Hepatocyte (in vitro differentiated cells): ENCODE measurements around the gene ACHE. TPM values are rescaled to one million over a fixed set of nuclear protein-coding genes. Genes with fewer than 3 reads are reported as not detected.
A peak's percentile ranks its signal among the peaks of the same experiment; 100 is the strongest.

Experiments used
- DNase-seq: peaks from one replicate; pipeline ENCODE4 v3.0.0-alpha.2; 2016; ENCODE audit warnings: low spot score
- H2AFZ ChIP-seq: fragments of 200-600 bp; sonication (generic); 2 replicates; pipeline ENCODE4 v1.6.0; 2016; ENCODE audit warnings: antibody characterized with exemption, mild to moderate bottlenecking
- H3K27ac ChIP-seq: fragments of 200-600 bp; sonication (generic); 2 replicates; pipeline ENCODE4 v1.5.1; 2016; ENCODE audit warnings: mild to moderate bottlenecking
- H3K27me3 ChIP-seq: fragments of 200-600 bp; sonication (generic); 2 replicates; pipeline ENCODE4 v1.6.1; 2016
- H3K36me3 ChIP-seq: fragments of 200-600 bp; sonication (generic); replicated peaks from 2 replicates; pipeline ENCODE4 v1.5.1; 2016; ENCODE audit warnings: low read depth; ENCODE audit not compliant: insufficient read depth
- H3K4me1 ChIP-seq: fragments of 200-600 bp; sonication (generic); 2 replicates; pipeline ENCODE4 v1.5.1; 2016; ENCODE audit warnings: mild to moderate bottlenecking, moderate library complexity; ENCODE audit not compliant: insufficient read depth
- H3K4me2 ChIP-seq: fragments of 200-600 bp; sonication (generic); 2 replicates; pipeline ENCODE4 v1.6.0; 2016
- H3K4me3 ChIP-seq: fragments of 200-600 bp; sonication (generic); 2 replicates; pipeline ENCODE4 v1.5.1; 2016; ENCODE audit warnings: mild to moderate bottlenecking
- H3K79me2 ChIP-seq: fragments of 200-600 bp; sonication (generic); 2 replicates; pipeline ENCODE4 v1.6.0; 2017; ENCODE audit warnings: mild to moderate bottlenecking
- H3K9me2 ChIP-seq: fragments of 200-600 bp; sonication (generic); replicated peaks from 2 replicates; pipeline ENCODE4 v1.6.0; 2017; ENCODE audit warnings: mild to moderate bottlenecking; ENCODE audit not compliant: insufficient read depth
- H3K9me3 ChIP-seq: fragments of 200-600 bp; sonication (generic); 2 replicates; pipeline ENCODE4 v1.5.1; 2016; ENCODE audit warnings: low read depth, mild to moderate bottlenecking
- H4K20me1 ChIP-seq: fragments of 200-600 bp; sonication (generic); 2 replicates; pipeline ENCODE4 v1.6.0; 2016; ENCODE audit warnings: mild to moderate bottlenecking; ENCODE audit not compliant: insufficient read depth, poor library complexity, severe bottlenecking
- CTCF ChIP-seq: fragments of 200-600 bp; sonication (generic); IDR thresholded peaks from 2 replicates; pipeline ENCODE4 v1.5.1; 2016; ENCODE audit warnings: antibody characterized with exemption, mild to moderate bottlenecking; ENCODE audit not compliant: poor library complexity
- EZH2 ChIP-seq: fragments of 200-600 bp; sonication (generic); IDR thresholded peaks from 2 replicates; pipeline ENCODE4 v1.6.1; 2016; ENCODE audit warnings: antibody characterized with exemption, mild to moderate bottlenecking, borderline replicate concordance
- EZH2phosphoT487 ChIP-seq: fragments of 200-600 bp; sonication (generic); IDR thresholded peaks from one replicate; pipeline ENCODE4 v1.6.1; 2018; ENCODE audit warnings: antibody characterized with exemption, mild to moderate bottlenecking, low read depth, moderate library complexity; ENCODE audit not compliant: unreplicated experiment, severe bottlenecking
- WGBS: methylation state at CpG from one replicate; pipeline ENCODE4 v1.1.6; 2016; ENCODE audit warnings: low lambda C conversion rate; ENCODE audit errors: missing lambda C conversion rate; 5-methylcytosine and 5-hydroxymethylcytosine counted together
- polyA plus RNA-seq: library from polyadenylated mRNA; unstranded; fragments of >200 nt; fragmentation: Nextera tagmentation; extraction: Ambion mirVana; gene quantifications from 2 replicates; pipeline ENCODE4 v1.2.1, GENCODE V29; 2016
- total RNA-seq: library from RNA; depleted of rRNA; stranded (reverse); fragments of >200 nt; gene quantifications from 2 replicates; pipeline ENCODE4 v1.2.3, GENCODE V29; 2014

ACHE gene
- total and polyA plus RNA-seq, 2 experiments from 2014 or later = 4.6 to 16.3 TPM

GRCh38 chr7:100866729-100867039 lies 29.0 kb downstream of the ACHE start:
- Histone ChIP-seq H3K36me3 (no peaks in the 10 kb centered on the region), H4K20me1 (no peaks in the 10 kb centered on the region), H3K27ac (peak overlapping the region; percentile 93), H3K4me3 (peak overlapping the region; percentile 14), H3K27me3 (no peaks in the 10 kb centered on the region), H3K9me2 (no peaks in the 10 kb centered on the region), H3K9me3 (no peaks in the 10 kb centered on the region), H3K4me1 (peaks cover 14% of the 10 kb centered on the region), H3K79me2 (peaks cover 33% of the 10 kb centered on the region), H3K4me2 (peak overlapping the region; percentile 99), H2AFZ (peak overlapping the region; percentile 20)
- no peak for DNase-seq
- 63% methylated on average over 5 of the region's 5 CpGs for WGBS
- TF ChIP-seq EZH2 (no peak), EZH2phosphoT487 (no peak), CTCF (no peak)

DNA sequence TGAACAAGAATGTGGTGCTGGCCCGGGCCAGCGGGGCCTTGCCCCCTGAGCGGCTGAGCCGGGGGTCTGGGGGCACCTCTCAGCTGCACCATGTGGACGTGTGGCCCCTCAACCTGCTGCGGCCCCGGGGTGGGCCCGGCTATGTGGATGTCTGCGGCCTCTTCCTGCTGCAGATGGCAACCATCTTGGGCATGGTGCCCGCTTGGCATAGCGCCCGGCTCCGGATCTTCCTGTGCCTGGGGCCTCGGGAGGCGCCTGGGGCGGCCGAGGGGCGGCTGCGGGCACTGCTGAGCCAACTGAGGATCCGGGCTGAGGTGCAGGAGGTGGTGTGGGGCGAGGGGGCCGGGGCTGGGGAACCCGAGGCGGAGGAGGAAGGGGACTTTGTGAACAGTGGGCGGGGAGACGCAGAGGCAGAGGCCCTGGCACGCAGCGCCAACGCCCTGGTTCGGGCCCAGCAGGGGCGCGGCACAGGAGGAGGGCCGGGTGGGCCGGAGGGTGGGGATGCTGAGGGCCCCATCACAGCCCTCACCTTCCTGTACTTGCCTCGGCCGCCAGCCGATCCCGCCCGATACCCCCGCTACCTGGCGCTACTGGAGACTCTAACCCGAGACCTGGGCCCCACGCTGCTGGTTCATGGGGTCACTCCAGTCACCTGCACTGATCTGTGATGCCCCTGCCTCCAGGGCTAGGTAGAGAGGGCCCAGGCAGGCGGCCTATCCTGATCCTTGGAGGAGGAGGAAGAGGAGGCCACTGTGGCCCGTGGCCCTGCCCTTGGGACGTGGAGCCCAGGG lies 29.6 kb downstream of the ACHE start:
- no peak for DNase-seq
- TF ChIP-seq CTCF (no peak), EZH2phosphoT487 (no peak), EZH2 (no peak)

DNA sequence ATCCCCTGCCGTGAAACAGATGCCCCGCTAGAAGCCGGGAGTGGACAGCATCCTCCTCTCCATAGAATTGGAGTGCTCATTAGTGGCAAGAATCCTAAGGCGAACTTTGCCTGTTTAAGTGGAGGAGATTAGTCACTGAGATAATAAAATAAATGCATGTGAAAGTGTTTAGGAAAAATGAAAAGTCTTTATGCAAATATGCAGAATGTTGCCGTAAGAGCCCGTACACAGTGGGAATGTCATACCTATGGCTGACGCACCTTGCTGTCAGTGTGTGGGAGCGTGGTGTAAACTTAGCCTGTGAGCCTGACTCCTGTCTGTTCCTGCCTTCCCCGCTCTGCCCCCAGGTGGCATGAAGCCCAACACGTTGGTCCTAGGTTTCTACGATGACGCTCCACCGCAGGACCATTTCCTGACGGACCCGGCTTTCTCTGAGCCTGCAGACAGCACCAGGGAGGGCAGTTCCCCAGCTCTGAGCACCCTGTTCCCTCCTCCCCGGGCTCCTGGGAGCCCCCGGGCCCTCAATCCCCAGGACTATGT lies 30.2 kb downstream of the ACHE start:
- Histone ChIP-seq H4K20me1 (no peaks in the 10 kb centered on the region), H3K4me2 (no peak overlapping the region), H3K27ac (peak overlapping the region; percentile 21), H3K4me1 (peaks cover 14% of the 10 kb centered on the region), H3K9me3 (no peaks in the 10 kb centered on the region), H3K27me3 (no peaks in the 10 kb centered on the region), H3K4me3 (no peak overlapping the region), H3K36me3 (no peaks in the 10 kb centered on the region), H3K79me2 (peaks cover 33% of the 10 kb centered on the region), H2AFZ (no peak overlapping the region), H3K9me2 (no peaks in the 10 kb centered on the region)
- TF ChIP-seq EZH2phosphoT487 (no peak), EZH2 (no peak), CTCF (no peak)
- DNase-seq = no peak
- 87% methylated on average over 17 of the region's 17 CpGs for WGBS

More for the DNA sequence above, 29.6 kb downstream of the ACHE start:
- WGBS = 95% methylated on average over 28 of the region's 46 CpGs
- Histone ChIP-seq H3K4me3 (no peak overlapping the region), H2AFZ (no peak overlapping the region), H3K36me3 (no peaks in the 10 kb centered on the region), H3K4me1 (peaks cover 14% of the 10 kb centered on the region), H3K27me3 (no peaks in the 10 kb centered on the region), H3K9me2 (no peaks in the 10 kb centered on the region), H3K4me2 (peak overlapping the region; percentile 99), H4K20me1 (no peaks in the 10 kb centered on the region), H3K79me2 (peaks cover 33% of the 10 kb centered on the region), H3K27ac (peak overlapping the region; percentile 93), H3K9me3 (no peaks in the 10 kb centered on the region)
